HCT116 (cell line): ENCODE measurements around the gene TAF3.

Experiments
- EZH2 ChIP-seq: fragments of 200-600 bp; sonication (generic); IDR thresholded peaks from 2 replicates; pipeline ENCODE4 v1.6.1; 2017; ENCODE audit warnings: antibody characterized with exemption, mixed run types
- JUND ChIP-seq: IDR thresholded peaks from 2 replicates; pipeline ENCODE4 v1.6.1; 2012
- POLR2A ChIP-seq: IDR thresholded peaks from 2 replicates; pipeline ENCODE4 v1.7.0; 2011; ENCODE audit warnings: borderline replicate concordance; ENCODE audit not compliant: insufficient read depth, insufficient read length; ENCODE audit errors: extremely low read depth
- POLR2AphosphoS5 ChIP-seq: IDR thresholded peaks from 2 replicates; pipeline ENCODE4 v1.6.1; 2011; ENCODE audit warnings: mild to moderate bottlenecking, low read depth, low read length, moderate library complexity
- RAD21 ChIP-seq: IDR thresholded peaks from 2 replicates; pipeline ENCODE4 v1.6.1; 2012; ENCODE audit warnings: low read depth, mild to moderate bottlenecking
- SIN3A ChIP-seq: IDR thresholded peaks from 2 replicates; pipeline ENCODE4 v1.6.1; 2012; ENCODE audit warnings: low read depth
- TF ChIP-seq, protein P1 (sequence below), 3 experiments: fragments of 200-600 bp in 1 of 3; sonication (generic) in 1 of 3; IDR thresholded peaks in 2 of 3; conservative IDR thresholded peaks in 1 of 3; 2 replicates each; pipeline ENCODE4 v1.5.1; 2012 to 2017; ENCODE audit warnings: low read depth in 2 of 3, low read length in 2 of 3, antibody characterized with exemption in 1 of 3, borderline replicate concordance in 1 of 3, control low read depth in 1 of 3, mild to moderate bottlenecking in 1 of 3, mixed read lengths in 1 of 3, mixed run types in 1 of 3, moderate library complexity in 1 of 3; ENCODE audit not compliant: insufficient read depth in 1 of 3
- TF ChIP-seq, protein P2 (sequence below): IDR thresholded peaks from 2 replicates; pipeline ENCODE4 v1.6.1; 2012
- TF ChIP-seq, protein P3 (sequence below): IDR thresholded peaks from 2 replicates; pipeline ENCODE4 v1.6.1; 2012; ENCODE audit warnings: low read depth

- TF ChIP-seq SIN3A (no peak), POLR2AphosphoS5 (no peak), EZH2 (no peak), POLR2A (no peak), JUND (no peak), RAD21 (no peak)
- TF ChIP-seq, protein P1, sequence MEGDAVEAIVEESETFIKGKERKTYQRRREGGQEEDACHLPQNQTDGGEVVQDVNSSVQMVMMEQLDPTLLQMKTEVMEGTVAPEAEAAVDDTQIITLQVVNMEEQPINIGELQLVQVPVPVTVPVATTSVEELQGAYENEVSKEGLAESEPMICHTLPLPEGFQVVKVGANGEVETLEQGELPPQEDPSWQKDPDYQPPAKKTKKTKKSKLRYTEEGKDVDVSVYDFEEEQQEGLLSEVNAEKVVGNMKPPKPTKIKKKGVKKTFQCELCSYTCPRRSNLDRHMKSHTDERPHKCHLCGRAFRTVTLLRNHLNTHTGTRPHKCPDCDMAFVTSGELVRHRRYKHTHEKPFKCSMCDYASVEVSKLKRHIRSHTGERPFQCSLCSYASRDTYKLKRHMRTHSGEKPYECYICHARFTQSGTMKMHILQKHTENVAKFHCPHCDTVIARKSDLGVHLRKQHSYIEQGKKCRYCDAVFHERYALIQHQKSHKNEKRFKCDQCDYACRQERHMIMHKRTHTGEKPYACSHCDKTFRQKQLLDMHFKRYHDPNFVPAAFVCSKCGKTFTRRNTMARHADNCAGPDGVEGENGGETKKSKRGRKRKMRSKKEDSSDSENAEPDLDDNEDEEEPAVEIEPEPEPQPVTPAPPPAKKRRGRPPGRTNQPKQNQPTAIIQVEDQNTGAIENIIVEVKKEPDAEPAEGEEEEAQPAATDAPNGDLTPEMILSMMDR (IDR thresholded peaks at IDR 0.05 in 2 of 3, conservative IDR thresholded peaks at IDR 0.05 in 1 of 3; ENCODE audit: borderline replicate concordance in 1 of 3, insufficient read depth in 1 of 3, low read depth in 2 of 3, low read length in 2 of 3) = no peak
- TF ChIP-seq, protein P2, sequence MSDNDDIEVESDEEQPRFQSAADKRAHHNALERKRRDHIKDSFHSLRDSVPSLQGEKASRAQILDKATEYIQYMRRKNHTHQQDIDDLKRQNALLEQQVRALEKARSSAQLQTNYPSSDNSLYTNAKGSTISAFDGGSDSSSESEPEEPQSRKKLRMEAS = no peak
- TF ChIP-seq, protein P3, sequence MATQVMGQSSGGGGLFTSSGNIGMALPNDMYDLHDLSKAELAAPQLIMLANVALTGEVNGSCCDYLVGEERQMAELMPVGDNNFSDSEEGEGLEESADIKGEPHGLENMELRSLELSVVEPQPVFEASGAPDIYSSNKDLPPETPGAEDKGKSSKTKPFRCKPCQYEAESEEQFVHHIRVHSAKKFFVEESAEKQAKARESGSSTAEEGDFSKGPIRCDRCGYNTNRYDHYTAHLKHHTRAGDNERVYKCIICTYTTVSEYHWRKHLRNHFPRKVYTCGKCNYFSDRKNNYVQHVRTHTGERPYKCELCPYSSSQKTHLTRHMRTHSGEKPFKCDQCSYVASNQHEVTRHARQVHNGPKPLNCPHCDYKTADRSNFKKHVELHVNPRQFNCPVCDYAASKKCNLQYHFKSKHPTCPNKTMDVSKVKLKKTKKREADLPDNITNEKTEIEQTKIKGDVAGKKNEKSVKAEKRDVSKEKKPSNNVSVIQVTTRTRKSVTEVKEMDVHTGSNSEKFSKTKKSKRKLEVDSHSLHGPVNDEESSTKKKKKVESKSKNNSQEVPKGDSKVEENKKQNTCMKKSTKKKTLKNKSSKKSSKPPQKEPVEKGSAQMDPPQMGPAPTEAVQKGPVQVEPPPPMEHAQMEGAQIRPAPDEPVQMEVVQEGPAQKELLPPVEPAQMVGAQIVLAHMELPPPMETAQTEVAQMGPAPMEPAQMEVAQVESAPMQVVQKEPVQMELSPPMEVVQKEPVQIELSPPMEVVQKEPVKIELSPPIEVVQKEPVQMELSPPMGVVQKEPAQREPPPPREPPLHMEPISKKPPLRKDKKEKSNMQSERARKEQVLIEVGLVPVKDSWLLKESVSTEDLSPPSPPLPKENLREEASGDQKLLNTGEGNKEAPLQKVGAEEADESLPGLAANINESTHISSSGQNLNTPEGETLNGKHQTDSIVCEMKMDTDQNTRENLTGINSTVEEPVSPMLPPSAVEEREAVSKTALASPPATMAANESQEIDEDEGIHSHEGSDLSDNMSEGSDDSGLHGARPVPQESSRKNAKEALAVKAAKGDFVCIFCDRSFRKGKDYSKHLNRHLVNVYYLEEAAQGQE = no peak
These were observed 139.3 kb downstream of the TAF3 start for GRCh38 chr10:7957591-7957990.
